A549 (cell line): ENCODE data around the gene FAM187B. TPM values are rescaled to one million over a fixed set of nuclear protein-coding genes. Genes with fewer than 3 reads are reported as not detected.
A peak's percentile ranks its signal among the peaks of the same experiment; 100 is the strongest.

Experiments used
- ATAC-seq, 2 experiments: fragments of 200-7000 bp in 1 of 2; fragments of >200 bp in 1 of 2; cut with Nextera tagmentation in 1 of 2; cut with Tn5 transposase in 1 of 2; 3 replicates each; pipeline versions ENCODE4 v1.8.0 to v1.9.1; 2018 to 2020; ENCODE audit warnings: mild to moderate bottlenecking in 1 of 2, moderate library complexity in 1 of 2
- CTCF ChIA-PET: fragments of 300-600 bp; sonication (Branson Sonifier 250); formaldehyde crosslinking; extraction: SDS; loops from one replicate; lab custom pipeline; 2021; ENCODE audit warnings: antibody characterized with exemption, inconsistent platforms; lab: Yijun Ruan, JAX
- POLR2A ChIA-PET: fragments of 350-600 bp; formaldehyde crosslinking; extraction: SDS; loops from one replicate; lab custom pipeline; 2021; ENCODE audit warnings: antibody characterized with exemption, inconsistent platforms; lab: Yijun Ruan, JAX
- DNase-seq, 2 experiments: peaks; one replicate each; pipeline versions ENCODE4 v3.0.0 to v3.0.0-alpha.2; 2011 to 2016; ENCODE audit warnings: low read depth in 1 of 2, low spot score in 1 of 2
- FAIRE-seq: peaks from 2 replicates; lab custom pipeline; 2011; peaks lifted over from hg19 to GRCh38; lab: Jason Lieb, UNC
- H3K27ac ChIP-seq, 2 experiments: fragments of >200 bp; sonication (Bioruptor Twin); formaldehyde crosslinking; 3 replicates each; pipeline ENCODE4 v1.5.1; 2016 to 2017
- H3K4me1 ChIP-seq: fragments of >200 bp; sonication (Bioruptor Twin); formaldehyde crosslinking; 3 replicates; pipeline ENCODE4 v1.6.1; 2016
- H3K4me2 ChIP-seq: fragments of >200 bp; sonication (Bioruptor Twin); formaldehyde crosslinking; 3 replicates; pipeline ENCODE4 v1.6.1; 2016
- H3K4me3 ChIP-seq: fragments of >200 bp; sonication (Bioruptor Twin); formaldehyde crosslinking; 3 replicates; pipeline ENCODE4 v1.5.1; 2016
- H3K9me3 ChIP-seq: fragments of >200 bp; sonication (Bioruptor Twin); formaldehyde crosslinking; 3 replicates; pipeline ENCODE4 v1.6.1; 2016
- BCL3 ChIP-seq: fragments of >200 bp; sonication (Bioruptor Twin); formaldehyde crosslinking; IDR thresholded peaks from 3 replicates; pipeline ENCODE4 v1.6.1; 2016
- BHLHE40 ChIP-seq: IDR thresholded peaks from 2 replicates; pipeline ENCODE4 v1.6.1; 2012; ENCODE audit warnings: low read depth, low read length, inconsistent platforms
- CBX8 ChIP-seq: fragments of 200-600 bp; sonication (generic); IDR thresholded peaks from 2 replicates; pipeline ENCODE4 v1.6.1; 2016
- CHD4 ChIP-seq: fragments of 200-600 bp; sonication (generic); IDR thresholded peaks from 2 replicates; pipeline ENCODE4 v1.6.1; 2016; ENCODE audit warnings: antibody characterized with exemption, mild to moderate bottlenecking, borderline replicate concordance
- CTCF ChIP-seq: fragments of >200 bp; sonication (Bioruptor Twin); formaldehyde crosslinking; IDR thresholded peaks from 3 replicates; pipeline ENCODE4 v1.5.1; 2016
- FOSL2 ChIP-seq, 2 experiments: fragments of 450-650 bp in 1 of 2; fragments of >200 bp in 1 of 2; sonication (Bioruptor Twin) in 1 of 2; formaldehyde crosslinking; IDR thresholded peaks; 2 replicates each; pipeline versions ENCODE4 v1.5.0 to v1.6.1; 2016 to 2020; ENCODE audit warnings: mild to moderate bottlenecking in 1 of 2, moderate library complexity in 1 of 2
- GATA3 ChIP-seq: IDR thresholded peaks from 2 replicates; pipeline ENCODE4 v1.6.1; 2012; ENCODE audit warnings: borderline replicate concordance
- HEYL ChIP-seq: fragments of 250-450 bp; sonication (Bioruptor Pico); IDR thresholded peaks from 2 replicates; pipeline ENCODE4 v1.8.0; 2021; ENCODE audit warnings: mild to moderate bottlenecking, moderate library complexity
- HOXA7 ChIP-seq: fragments of 250-450 bp; sonication (Bioruptor Pico); IDR thresholded peaks from 2 replicates; pipeline ENCODE4 v1.5.0; 2020; ENCODE audit warnings: mild to moderate bottlenecking, moderate library complexity
- JUN ChIP-seq, 2 experiments: fragments of >200 bp; sonication (Bioruptor Twin); formaldehyde crosslinking; IDR thresholded peaks; 2 replicates in 1 of 2; 3 replicates in 1 of 2; pipeline ENCODE4 v1.6.1; 2016 to 2017
- MYC ChIP-seq: IDR thresholded peaks from 2 replicates; pipeline ENCODE4 v1.6.1; 2012; ENCODE audit warnings: mild to moderate bottlenecking, inconsistent platforms, low read length, improper control_type of control experiment, borderline replicate concordance
- NR3C1 ChIP-seq: fragments of >200 bp; sonication (Bioruptor Twin); formaldehyde crosslinking; IDR thresholded peaks from 3 replicates; pipeline ENCODE4 v1.6.1; 2017
- PBX3 ChIP-seq: IDR thresholded peaks from 2 replicates; pipeline ENCODE4 v1.6.1; 2012
- POLR2A ChIP-seq: IDR thresholded peaks from 2 replicates; pipeline ENCODE4 v1.6.1; 2012; ENCODE audit warnings: mild to moderate bottlenecking, low read length
- SMC3 ChIP-seq: fragments of >200 bp; sonication (Bioruptor Twin); formaldehyde crosslinking; IDR thresholded peaks from 3 replicates; pipeline ENCODE4 v1.6.1; 2018; ENCODE audit warnings: inconsistent platforms
- WGBS: methylation state at CpG from one replicate; pipeline ENCODE4 v1.1.6; 2017; ENCODE audit errors: missing lambda C conversion rate; 5-methylcytosine and 5-hydroxymethylcytosine counted together
- polyA plus RNA-seq, 4 experiments: library from polyadenylated mRNA; depleted of rRNA in 3 of 4; stranded (reverse); fragments of >200 nt; fragmentation: RNase III in 1 of 4; extraction: RNeasy Plus Mini Kit Qiagen cat#74134 plus additional on column Dnase treatment in 1 of 4; gene quantifications; 2 replicates in 3 of 4; 3 replicates in 1 of 4; pipeline ENCODE4 v1.2.3, GENCODE V29; 2011 to 2017
- TF ChIP-seq, protein P1 (sequence below): fragments of 200-600 bp; sonication (generic); IDR thresholded peaks from 2 replicates; pipeline ENCODE4 v1.6.1; 2016; ENCODE audit warnings: antibody characterized with exemption, mild to moderate bottlenecking, moderate library complexity
- TF ChIP-seq, protein P2 (sequence below): fragments of 450-650 bp; IDR thresholded peaks from 2 replicates; pipeline ENCODE4 v1.6.1; 2014; ENCODE audit warnings: antibody characterized with exemption
- TF ChIP-seq, protein P3 (sequence below): IDR thresholded peaks from 2 replicates; pipeline ENCODE4 v1.6.1; 2012

The FAM187B gene
- polyA plus RNA-seq, 2 of the 4 experiments (the other 2 are of a cell fraction), result not detected

GRCh38 chr19:35269438-35270117 lies 41.0 kb upstream of the FAM187B start (continued):
- peak; percentile 89 for TF ChIP-seq PBX3
- TF ChIP-seq NR3C1, result no peak
- peak; percentile 100 for TF ChIP-seq CTCF
- no peak for TF ChIP-seq CHD4
- TF ChIP-seq MYC, result peak; percentile 64; the same call in 1 of the 2 replicates
- peak; percentile 55; the same call in 1 of the 3 replicates for TF ChIP-seq BCL3
- TF ChIP-seq FOSL2 (IDR thresholded peaks at IDR 0.05), result no peak
- TF ChIP-seq FOSL2 (CRISPR knock-in tag; IDR thresholded peaks at IDR 0.05), result no peak
- no peak for TF ChIP-seq BHLHE40
- no peak for TF ChIP-seq HOXA7 (CRISPR knock-in tag)
- peak; percentile 90 for TF ChIP-seq SMC3

DNA sequence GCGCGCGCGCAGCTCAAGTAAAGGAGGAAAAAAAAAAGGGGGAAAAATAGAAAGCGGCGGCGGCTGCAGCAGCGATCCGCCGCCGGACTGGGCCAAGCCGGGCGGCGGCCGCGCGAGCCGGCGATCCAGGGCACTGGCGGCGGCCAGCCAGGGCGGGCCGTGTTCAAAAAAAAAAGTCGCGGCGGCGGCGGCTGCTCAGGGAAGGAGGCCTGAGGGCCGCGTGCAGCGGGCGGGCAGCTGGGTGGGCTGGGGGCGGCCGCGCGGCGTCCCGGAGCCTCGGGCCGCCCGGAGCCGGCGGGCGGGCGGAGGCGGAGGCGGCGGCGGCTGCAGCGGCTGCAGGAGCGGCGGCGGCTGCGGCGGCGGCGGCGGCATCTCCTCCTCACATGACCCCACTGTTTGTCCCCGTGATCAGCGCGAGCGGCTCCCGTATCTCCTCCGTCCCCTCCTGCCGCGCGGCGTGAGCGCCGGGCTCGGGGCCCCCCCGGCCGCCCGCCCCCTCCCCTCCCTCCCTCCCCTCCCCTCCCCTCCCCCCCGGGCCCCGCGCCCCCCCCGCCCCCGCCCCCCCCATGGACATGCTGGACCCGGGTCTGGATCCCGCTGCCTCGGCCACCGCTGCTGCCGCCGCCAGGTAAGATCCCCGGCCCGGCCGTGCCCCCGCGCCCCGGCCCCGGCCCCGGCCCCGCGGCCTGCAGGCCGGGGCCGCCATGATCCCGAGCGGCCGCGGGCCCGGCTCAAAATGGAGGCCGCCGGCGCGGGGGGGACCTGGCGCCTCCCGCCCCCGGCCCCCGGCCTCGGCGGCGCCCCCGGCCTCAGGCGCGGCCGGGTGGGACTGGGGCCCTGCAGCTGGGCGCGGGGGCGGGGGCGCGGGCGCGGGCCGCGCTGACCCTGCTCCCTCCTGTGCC lies 40.2 kb upstream of the FAM187B start, which contains the start of gene USF2:
TSS of gene USF2 (plus strand) at position 427 of the 902 bp plus-strand sequence. CDS start at position 567, 140 bp downstream.
- DNase-seq (peak; percentile 93 to 97), FAIRE-seq (no peak), ATAC-seq (peak; percentile 29 to 53)
- H3K4me3 ChIP-seq, result peak within 1 kb of the TSS; percentile 81
- ChIA-PET CTCF (interaction anchor here (0.5 to 5.6 kb wide), 32 partner anchors 12 to 662 kb away, joined by 3 to 97 read pairs (median 4); partner anchors contain the start of genes FXYD7, HAMP and MAG), POLR2A (interaction anchor here (0.6 to 1.4 kb wide), 5 partner anchors 16 to 209 kb away, joined by 3 to 8 read pairs (median 3); no protein-coding TSS in a partner anchor)
- TF ChIP-seq HEYL (no peak), POLR2A (peak; percentile 48), PBX3 (peak; percentile 62; the same call in 1 of the 2 replicates), BCL3 (peak; percentile 56; the same call in 1 of the 3 replicates), CBX8 (no peak), GATA3 (0 out of 2 replicates have a peak, but pooled peaks have one; percentile 16), JUN (IDR thresholded peaks at IDR 0.05) (peak in 1 of 2 experiments; percentile 8; a peak in 1 of 5 replicates), CHD4 (no peak)
- TF ChIP-seq, protein P1, sequence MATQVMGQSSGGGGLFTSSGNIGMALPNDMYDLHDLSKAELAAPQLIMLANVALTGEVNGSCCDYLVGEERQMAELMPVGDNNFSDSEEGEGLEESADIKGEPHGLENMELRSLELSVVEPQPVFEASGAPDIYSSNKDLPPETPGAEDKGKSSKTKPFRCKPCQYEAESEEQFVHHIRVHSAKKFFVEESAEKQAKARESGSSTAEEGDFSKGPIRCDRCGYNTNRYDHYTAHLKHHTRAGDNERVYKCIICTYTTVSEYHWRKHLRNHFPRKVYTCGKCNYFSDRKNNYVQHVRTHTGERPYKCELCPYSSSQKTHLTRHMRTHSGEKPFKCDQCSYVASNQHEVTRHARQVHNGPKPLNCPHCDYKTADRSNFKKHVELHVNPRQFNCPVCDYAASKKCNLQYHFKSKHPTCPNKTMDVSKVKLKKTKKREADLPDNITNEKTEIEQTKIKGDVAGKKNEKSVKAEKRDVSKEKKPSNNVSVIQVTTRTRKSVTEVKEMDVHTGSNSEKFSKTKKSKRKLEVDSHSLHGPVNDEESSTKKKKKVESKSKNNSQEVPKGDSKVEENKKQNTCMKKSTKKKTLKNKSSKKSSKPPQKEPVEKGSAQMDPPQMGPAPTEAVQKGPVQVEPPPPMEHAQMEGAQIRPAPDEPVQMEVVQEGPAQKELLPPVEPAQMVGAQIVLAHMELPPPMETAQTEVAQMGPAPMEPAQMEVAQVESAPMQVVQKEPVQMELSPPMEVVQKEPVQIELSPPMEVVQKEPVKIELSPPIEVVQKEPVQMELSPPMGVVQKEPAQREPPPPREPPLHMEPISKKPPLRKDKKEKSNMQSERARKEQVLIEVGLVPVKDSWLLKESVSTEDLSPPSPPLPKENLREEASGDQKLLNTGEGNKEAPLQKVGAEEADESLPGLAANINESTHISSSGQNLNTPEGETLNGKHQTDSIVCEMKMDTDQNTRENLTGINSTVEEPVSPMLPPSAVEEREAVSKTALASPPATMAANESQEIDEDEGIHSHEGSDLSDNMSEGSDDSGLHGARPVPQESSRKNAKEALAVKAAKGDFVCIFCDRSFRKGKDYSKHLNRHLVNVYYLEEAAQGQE, result no peak
- TF ChIP-seq, protein P2, sequence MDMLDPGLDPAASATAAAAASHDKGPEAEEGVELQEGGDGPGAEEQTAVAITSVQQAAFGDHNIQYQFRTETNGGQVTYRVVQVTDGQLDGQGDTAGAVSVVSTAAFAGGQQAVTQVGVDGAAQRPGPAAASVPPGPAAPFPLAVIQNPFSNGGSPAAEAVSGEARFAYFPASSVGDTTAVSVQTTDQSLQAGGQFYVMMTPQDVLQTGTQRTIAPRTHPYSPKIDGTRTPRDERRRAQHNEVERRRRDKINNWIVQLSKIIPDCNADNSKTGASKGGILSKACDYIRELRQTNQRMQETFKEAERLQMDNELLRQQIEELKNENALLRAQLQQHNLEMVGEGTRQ, result peak; percentile 66
- TF ChIP-seq, protein P3, sequence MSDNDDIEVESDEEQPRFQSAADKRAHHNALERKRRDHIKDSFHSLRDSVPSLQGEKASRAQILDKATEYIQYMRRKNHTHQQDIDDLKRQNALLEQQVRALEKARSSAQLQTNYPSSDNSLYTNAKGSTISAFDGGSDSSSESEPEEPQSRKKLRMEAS, result peak; percentile 38; the same call in 1 of the 2 replicates
- H3K4me1 ChIP-seq, result peaks cover 14% of the 10 kb centered on the region
- H3K9me3 ChIP-seq, result no peaks in the 10 kb centered on the region
- peak within 1 kb of the TSS; percentile 93 for H3K4me2 ChIP-seq
- H3K27ac ChIP-seq, result peak within 1 kb of the TSS; percentile 97 to 99
- WGBS, result under 1% methylated on average over 60 of the region's 126 CpGs
